Measurements from ENCODE around the gene KCNK15.

Gene KCNK15

GRCh38 chr20:44722990-44723389, 22.7 kb upstream of the KCNK15 start:
- TF ChIP-seq POLR2A (IDR thresholded peaks at IDR 0.05; ENCODE audit: low read depth, low read length) = no peak
- no peak for DNase-seq (ENCODE audit: insufficient read length, low spot score)
- no peak for FAIRE-seq

DNA sequence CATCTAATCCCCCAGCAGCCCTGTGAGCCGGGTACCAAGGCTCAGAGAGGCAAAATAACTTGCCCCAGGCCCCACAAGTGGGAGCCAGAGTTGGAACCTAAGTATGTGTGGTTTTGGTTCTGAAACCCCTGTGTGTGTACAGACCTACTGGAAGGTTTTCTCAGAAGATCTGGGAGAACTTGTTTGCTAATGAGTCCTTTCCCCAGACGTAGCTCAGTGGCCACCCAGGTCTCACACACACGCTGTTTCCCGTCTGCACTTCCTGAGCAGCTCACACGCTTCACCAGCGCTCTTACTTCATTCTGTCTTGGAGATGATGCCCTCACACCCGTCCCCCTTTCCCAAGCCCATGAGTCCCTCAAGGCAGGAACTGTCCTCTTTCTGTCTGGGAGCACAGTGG, 22.3 kb upstream of the KCNK15 start:
- DNase-seq (ENCODE audit: insufficient read length, low spot score) = no peak
- FAIRE-seq = no peak
- TF ChIP-seq POLR2A (IDR thresholded peaks at IDR 0.05; ENCODE audit: low read depth, low read length) = no peak

GRCh38 chr20:44723798-44724362, 21.8 kb upstream of the KCNK15 start:
- no peak for TF ChIP-seq POLR2A (IDR thresholded peaks at IDR 0.05; ENCODE audit: low read depth, low read length)
- FAIRE-seq (no peak), DNase-seq (ENCODE audit: insufficient read length, low spot score) (no peak)

- FAIRE-seq (no peak), DNase-seq (ENCODE audit: insufficient read length, low spot score) (no peak)
- TF ChIP-seq POLR2A (IDR thresholded peaks at IDR 0.05; ENCODE audit: low read depth, low read length) = no peak
Measured at GRCh38 chr20:44724423-44725091, 21.1 kb upstream of the KCNK15 start.

DNA sequence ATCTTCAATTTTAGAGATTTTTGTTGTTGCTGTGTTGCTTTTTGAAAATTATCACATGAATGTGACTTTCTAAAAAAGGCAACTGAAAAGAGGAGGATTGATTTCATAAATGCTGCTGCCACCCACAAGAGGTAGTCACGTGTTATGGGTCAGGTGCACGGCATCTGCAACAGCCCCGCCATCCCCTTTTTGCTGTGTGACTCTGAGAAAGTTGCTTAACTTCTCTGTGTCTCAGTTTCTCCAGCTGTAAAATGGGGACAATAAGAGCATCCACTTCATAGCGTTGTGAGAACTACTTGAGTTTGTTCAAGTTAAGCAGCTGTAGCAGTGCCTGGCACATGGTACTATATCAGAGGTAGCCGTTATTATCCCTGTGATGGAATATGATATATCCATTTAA, 19.8 kb upstream of the KCNK15 start:
- no peak for FAIRE-seq
- TF ChIP-seq POLR2A (IDR thresholded peaks at IDR 0.05; ENCODE audit: low read depth, low read length) = no peak
- no peak for DNase-seq (ENCODE audit: insufficient read length, low spot score)

DNA sequence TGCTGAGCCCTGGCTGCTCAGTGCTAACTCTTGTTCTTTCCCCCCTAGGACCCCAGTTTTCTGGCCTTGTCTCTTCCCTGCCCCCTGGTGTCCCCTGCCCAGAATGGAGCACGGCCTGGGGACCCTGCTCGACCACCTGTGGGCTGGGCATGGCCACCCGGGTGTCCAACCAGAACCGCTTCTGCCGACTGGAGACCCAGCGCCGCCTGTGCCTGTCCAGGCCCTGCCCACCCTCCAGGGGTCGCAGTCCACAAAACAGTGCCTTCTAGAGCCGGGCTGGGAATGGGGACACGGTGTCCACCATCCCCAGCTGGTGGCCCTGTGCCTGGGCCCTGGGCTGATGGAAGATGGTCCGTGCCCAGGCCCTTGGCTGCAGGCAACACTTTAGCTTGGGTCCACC, 18.6 kb upstream of the KCNK15 start:
- FAIRE-seq (no peak), DNase-seq (ENCODE audit: insufficient read length, low spot score) (no peak)
- no peak for TF ChIP-seq POLR2A (IDR thresholded peaks at IDR 0.05; ENCODE audit: low read depth, low read length)

DNA sequence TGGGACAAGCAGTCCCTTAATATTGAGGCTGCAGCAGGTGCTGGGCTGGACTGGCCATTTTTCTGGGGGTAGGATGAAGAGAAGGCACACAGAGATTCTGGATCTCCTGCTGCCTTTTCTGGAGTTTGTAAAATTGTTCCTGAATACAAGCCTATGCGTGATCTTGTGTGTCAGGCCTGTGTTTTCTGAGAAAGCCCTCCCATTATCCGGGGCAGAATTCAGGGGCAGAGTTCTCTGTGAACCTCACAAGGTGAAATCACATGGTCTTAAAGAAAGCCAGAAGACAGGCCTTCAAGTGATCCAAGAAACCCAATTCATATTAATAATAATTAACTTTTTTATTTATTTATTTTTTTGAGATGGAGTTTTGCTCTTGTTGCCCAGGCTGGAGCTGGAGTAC, 18.0 kb upstream of the KCNK15 start:
- no peak for FAIRE-seq
- TF ChIP-seq POLR2A (IDR thresholded peaks at IDR 0.05; ENCODE audit: low read depth, low read length) = no peak
- DNase-seq (ENCODE audit: insufficient read length, low spot score) = no peak

- DNase-seq (ENCODE audit: insufficient read length, low spot score) = peak; percentile 92
- TF ChIP-seq POLR2A (IDR thresholded peaks at IDR 0.05; ENCODE audit: low read depth, low read length) = no peak
- FAIRE-seq = no peak
Measured at GRCh38 chr20:44728801-44729443, 16.7 kb upstream of the KCNK15 start.

GRCh38 chr20:44730441-44730840, 15.2 kb upstream of the KCNK15 start:
- no peak for FAIRE-seq
- TF ChIP-seq POLR2A (IDR thresholded peaks at IDR 0.05; ENCODE audit: low read depth, low read length) = no peak
- DNase-seq (ENCODE audit: insufficient read length, low spot score) = no peak

DNA sequence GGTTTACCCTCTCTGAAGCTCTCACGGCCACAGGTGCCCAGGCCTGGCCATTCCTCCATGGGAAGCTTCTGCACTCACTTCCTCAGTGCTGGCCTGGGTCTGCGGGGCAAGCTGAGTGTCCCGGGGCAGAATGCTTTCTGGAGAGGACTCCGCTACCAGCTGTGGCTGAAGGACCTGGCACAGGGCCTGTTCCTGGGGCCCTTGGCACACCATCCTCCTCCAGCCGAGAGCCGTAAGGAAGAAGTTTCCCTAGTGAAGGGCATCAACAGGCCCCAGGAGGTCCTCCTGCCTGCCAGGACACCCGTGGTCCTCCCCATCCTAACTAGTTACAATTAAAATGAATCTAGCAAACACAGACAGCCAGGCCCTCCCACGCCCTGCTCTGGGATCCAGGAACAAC, 14.0 kb upstream of the KCNK15 start:
- DNase-seq (ENCODE audit: insufficient read length, low spot score) (no peak), FAIRE-seq (no peak)
- TF ChIP-seq POLR2A (IDR thresholded peaks at IDR 0.05; ENCODE audit: low read depth, low read length) = no peak

DNA sequence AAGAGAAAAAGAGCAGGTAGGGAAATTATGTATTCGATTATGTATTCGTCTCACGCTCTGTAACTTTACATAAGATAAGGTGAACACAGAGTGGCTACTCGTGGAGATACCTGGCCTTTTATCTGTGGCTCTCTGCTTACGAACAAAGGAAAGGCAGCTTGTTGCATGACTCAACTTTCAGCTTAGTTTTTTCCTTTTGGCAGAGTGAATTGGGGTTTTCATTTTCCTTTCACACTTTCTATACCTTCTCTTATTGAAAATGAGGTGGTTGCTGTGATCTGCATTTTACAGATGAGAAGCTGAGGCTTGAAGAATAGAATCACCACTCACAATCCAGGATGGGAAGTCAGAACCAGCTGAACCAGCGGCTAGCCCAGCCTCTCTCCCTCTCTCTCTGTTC, 13.3 kb upstream of the KCNK15 start:
- TF ChIP-seq POLR2A (IDR thresholded peaks at IDR 0.05; ENCODE audit: low read depth, low read length) = no peak
- no peak for FAIRE-seq
- no peak for DNase-seq (ENCODE audit: insufficient read length, low spot score)

- no peak for FAIRE-seq
Measured at GRCh38 chr20:44733341-44734069, 12.2 kb upstream of the KCNK15 start.

GRCh38 chr20:44734938-44735337, 10.7 kb upstream of the KCNK15 start:
- DNase-seq (ENCODE audit: insufficient read length, low spot score) = peak; percentile 61
- FAIRE-seq = no peak
- TF ChIP-seq POLR2A (IDR thresholded peaks at IDR 0.05; ENCODE audit: low read depth, low read length) = no peak

More at GRCh38 chr20:44733341-44734069, 12.2 kb upstream of the KCNK15 start:
- no peak for DNase-seq (ENCODE audit: insufficient read length, low spot score)
- TF ChIP-seq POLR2A (IDR thresholded peaks at IDR 0.05; ENCODE audit: low read depth, low read length) = no peak

GRCh38 chr20:44735816-44736169, 9.9 kb upstream of the KCNK15 start:
- TF ChIP-seq POLR2A (IDR thresholded peaks at IDR 0.05; ENCODE audit: low read depth, low read length) = no peak
- DNase-seq (ENCODE audit: insufficient read length, low spot score) (no peak), FAIRE-seq (no peak)
